Stimulated activated CD4-positive, alpha-beta T cell treated with anti-CD3 and anti-CD28 coated beads, Interleukin-4, amount 100 ng/mL, for 48 hours (primary cell): ENCODE measurements around the gene GRK7.

Source experiments
- DNase-seq, 2 donors: peaks; one replicate each; pipeline ENCODE4 v3.0.0-alpha.2; 2020; ENCODE audit warnings: low read depth in 2 of 2

The GRK7 gene, protein sequence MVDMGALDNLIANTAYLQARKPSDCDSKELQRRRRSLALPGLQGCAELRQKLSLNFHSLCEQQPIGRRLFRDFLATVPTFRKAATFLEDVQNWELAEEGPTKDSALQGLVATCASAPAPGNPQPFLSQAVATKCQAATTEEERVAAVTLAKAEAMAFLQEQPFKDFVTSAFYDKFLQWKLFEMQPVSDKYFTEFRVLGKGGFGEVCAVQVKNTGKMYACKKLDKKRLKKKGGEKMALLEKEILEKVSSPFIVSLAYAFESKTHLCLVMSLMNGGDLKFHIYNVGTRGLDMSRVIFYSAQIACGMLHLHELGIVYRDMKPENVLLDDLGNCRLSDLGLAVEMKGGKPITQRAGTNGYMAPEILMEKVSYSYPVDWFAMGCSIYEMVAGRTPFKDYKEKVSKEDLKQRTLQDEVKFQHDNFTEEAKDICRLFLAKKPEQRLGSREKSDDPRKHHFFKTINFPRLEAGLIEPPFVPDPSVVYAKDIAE (N-terminal part only)

DNA sequence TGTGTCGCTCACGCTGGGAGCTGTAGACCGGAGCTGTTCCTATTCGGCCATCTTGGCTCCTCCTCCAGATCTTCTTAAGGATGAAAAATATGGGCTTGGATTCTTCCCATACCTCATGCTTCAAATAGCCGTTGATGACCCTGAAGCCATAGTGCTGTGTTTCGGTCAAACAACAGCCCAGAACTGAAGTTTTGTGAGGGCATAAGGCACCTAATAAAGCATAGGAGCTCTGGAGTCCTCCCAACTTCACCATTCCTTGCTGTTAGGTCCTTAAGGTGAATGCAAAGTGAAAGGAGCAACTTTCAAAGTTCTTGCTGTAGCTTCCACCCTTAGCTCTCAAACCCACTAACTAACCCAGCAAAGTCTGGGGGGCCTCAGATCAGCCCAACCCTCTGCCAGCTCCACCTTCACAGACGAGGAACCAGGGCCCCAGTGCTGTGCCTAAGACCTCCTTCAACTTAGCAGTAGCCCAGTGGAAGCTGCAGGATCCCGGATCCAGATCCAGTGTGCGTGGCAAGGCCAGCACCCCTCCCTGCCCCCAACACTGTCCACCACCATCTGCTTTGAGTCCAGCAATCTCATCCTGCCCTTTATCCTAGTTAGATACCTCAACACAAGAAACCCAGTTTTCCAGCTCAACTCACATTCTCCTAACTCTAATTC, at the start of gene GRK7:
TSS of gene GRK7 (plus strand) at position 321 of the 663 bp plus-strand sequence. CDS start 14,877 bp downstream, outside the sequence.
- no peak for DNase-seq

DNA sequence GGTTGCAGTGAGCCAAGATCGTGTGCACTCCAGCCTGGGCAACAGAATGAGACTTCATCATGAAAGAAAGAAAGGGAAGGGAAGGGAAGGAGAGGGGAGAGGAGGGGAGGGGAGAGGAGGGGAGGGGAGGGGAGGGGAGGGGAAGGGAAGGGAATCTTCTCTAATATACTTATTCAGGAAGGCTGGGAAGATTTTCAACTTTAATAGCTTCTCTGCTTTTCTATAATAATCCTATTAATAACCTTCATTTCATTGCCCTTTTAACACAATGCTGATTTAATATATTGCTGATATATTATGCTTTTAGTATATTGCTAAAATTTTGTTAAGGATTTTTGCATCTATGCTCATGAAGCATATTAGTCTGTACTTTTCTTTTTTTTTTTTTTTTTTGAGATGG, 48.5 kb upstream of the GRK7 start:
- DNase-seq: no peak

DNA sequence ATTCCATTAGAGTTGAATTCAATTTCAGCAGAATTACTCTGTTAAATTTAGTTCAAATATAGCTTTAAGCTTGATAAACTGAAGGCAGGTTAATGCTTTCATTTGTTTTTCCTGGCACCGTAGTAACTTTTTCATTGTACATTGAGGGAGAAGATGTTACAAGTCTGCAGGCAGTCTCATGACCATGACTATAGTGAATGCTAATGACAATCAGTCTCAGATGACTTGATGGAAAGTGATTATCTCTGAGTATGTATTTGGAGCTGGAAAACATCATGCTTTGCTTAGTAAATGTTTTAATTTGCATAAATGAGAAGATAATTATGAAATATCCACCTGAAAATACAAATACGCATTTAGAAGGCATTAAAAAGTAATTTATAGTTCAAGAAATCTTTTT, 41.1 kb upstream of the GRK7 start:
- DNase-seq: no peak

DNA sequence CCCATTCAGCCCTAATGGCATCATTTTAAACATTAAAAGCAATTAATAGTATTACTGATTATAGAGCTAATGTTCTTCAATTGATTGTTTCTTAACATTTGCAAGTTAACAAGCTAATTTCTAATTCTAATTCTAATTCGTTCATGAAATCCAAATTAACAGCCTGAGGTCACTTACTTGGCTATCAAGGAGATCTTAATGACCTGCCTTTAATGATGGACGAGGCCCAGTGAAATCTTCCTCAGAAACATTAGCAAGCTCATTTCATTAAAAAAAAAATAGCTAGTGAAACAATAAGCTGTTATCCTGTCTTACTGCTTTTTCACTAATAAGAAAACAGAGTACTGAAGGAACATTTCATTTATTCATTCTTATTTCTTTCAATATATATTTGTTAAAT, 40.6 kb upstream of the GRK7 start:
- no peak for DNase-seq

DNA sequence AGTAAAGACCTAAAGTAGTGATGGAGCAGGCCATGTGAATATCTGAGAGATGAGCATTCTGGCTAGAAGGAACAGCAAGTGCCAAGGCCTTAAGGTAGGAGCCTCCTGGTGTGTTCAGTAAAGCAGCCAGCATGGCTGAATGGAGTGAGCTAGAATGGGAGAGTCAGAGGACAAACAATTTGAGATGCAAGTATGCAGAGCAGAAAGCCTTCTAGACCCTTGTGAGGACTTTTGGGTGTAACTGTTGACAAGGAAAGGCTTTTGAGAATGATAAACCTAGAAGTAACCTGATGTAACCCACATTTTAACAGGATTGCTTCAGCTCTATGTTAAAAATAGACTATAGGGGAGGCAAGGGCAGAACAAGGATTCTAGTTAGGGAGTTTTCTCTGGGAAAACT, 40.0 kb upstream of the GRK7 start:
- DNase-seq: no peak

DNA sequence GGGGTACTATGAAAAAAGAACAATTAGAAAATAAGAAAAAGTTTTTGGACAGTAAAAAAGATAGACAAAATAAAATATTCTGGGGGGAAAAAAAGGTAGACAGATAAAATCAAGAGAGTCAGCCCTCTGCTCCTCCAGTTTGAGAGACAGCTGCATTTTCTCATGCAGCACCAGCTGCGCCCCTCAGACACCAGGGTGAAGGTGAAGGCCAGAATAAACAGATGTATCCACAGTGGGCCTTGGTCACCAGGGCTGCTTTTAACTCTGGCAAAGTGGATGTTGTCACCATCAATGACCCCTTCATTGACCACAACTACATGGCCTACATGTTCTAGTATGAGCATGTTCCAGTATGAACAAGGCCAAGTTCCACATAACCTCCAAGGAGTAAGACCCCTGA, 39.0 kb upstream of the GRK7 start:
- DNase-seq: no peak

DNA sequence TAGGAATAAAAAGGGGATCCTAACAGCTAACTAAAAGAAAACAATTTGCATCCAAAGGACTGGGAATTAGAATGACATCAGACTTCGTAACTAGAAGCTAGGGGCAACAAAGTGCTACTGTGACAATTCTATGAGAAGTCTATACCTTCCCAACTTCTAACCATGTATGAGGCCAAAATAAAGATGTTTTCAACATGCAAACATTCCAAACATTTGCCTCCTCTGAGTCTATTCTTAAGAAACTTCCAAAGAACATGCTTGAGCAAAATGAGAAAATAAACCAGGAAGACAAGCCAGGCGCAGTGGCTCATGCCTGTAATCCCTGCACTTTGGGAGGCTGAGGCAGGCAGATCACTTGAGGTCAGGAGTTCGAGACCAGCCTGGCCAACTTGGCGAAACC, 38.2 kb upstream of the GRK7 start:
- DNase-seq: no peak

DNA sequence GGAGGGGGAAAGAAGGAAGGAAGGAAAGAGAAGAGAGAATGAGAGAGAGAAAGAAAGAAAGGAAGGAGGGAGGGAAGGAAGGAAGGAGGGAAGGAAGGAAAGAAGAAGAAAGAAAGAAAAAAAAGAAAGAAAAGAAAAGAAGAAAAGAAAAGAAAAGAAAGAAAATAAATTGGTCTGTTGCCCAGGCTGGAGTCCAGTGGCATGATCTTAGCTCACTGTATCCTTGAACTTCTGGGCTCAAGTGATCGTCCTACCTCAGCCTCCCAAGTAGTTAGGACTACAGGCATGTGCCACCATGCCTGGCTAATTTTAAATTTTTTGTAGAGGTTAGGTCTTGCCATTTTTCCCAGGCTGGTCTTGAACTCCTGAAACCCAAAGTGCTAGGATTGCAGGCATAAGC, 36.7 kb upstream of the GRK7 start:
- DNase-seq: no peak

DNA sequence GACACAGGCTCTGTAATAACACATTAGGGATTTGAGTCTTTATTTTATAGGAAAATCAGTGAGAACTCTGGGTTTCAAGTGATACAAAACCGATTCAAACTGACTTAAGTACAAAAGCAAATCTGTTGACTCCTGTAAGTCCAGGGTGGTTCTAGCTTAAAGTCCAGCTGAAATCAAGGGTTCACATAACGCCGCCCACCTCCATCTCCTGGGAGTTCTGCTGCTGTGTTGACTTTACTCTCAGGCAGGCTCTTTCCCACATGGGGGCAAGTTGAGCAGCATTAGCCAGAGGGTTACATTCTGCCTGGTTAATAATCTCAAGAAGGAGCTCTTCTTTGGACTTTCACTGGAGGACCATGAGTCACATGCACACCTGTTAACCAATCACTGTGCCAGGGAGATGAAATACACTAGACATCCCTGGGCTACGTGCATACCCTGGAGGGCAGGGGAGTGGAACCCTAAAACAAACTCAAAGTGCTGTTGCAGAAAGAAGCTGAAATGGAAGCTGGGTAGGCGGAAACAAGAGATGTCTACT, 34.8 kb upstream of the GRK7 start:
- DNase-seq: no peak

DNA sequence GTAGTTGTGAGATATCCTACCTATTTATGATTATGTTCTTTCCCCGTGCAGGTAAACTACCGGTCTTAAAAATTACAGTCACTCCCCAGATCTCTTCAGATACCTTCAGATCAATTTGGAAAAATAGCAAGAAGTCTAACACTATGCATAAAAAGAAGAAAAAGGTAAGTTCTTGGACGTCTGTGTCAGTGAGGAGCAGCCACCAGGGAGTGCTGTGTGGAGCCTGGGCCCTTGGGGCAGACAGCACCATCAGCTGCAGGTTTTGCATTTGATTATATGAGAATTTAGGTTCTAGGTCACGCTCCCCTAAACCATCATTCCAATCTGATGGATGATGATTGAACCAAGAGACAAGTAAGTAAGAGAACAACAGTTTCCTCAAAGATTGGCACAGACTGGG, 34.0 kb upstream of the GRK7 start:
- no peak for DNase-seq

DNA sequence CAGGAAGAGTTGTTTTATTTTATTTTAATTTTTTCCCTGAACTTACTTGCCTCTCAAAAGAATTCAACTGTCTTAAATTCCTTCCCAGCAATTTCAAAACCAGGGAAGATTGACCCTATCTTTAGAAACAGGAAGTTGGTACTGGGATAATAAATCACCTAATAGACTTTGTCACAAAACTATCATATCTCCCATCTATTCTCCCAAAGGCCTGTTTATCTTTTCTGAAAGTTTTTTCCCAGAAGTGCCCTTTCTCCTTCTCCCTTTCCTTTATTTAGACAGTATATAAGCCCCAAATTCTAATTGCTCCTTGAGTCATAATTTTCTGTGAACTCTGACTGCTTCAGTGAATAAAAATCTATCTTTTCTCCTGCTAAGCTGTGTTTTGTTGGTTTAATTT, 28.0 kb upstream of the GRK7 start:
- DNase-seq: no peak

DNA sequence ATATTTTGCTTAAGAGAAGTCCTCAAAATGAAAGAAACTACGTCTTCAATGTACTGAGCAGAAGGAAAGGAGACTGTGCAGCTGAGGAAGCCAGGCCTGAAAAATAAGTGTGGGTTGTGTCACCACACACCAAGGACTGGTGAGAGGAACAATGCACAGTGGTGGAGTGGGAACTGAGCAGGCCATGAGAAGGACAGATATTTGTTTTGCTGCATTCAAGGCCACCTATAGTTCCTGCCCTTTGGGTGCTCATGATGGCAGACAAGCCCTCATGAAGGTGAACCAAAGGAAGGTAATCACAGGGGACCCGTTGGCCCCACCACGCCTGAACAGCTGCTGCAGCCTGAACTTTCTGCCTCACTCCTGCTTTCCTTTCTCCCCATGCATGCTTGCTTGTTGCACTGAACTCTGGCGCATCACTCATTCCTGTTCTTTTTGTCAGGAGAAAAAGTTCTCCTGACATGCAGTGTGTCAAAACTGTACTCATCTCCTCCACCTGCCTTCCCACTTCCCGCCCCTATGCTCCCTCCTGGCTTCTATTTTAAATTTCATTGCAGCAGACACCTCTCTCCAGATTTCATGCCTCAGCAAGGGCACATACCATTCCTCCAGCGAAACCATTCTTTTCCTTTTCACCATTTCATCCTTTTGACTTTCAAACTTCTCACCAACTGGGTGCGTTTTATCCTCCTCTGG, 27.3 kb upstream of the GRK7 start:
- no peak for DNase-seq

DNA sequence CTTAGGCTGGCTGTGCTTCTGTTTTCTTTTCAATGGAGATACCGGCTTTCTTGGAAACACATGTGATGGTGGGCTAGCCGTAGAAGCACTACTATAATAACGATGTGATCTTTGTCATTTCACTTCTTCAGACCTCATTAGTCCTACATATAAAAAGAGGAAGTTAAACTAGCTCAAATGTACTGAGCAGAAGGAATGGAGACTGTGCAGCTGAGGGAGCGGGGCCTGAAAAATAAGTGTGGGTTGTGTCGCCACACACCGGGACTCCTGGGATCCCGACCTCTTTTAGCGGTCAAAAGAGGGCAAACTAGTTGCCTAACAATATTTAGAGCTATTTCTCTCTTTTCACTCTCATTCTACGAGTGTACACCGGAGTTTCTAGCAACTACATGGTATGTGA, 26.1 kb upstream of the GRK7 start:
- DNase-seq: no peak

DNA sequence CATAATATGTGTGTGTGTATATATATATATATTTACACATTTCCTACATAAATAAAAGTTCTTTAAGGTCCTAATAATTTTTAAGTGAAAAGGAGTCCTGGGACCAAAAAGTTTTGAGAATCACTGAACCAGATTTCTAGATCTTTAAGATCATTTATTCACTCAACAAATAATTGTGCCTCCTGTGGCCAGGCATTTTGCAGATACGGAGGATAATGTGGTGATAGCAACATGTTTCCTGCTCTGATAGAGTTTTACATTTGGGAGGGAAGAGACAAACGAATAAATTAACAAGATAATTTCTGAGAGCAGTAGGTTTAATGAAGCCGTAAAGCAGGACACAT, 25.6 kb upstream of the GRK7 start:
- DNase-seq: no peak

DNA sequence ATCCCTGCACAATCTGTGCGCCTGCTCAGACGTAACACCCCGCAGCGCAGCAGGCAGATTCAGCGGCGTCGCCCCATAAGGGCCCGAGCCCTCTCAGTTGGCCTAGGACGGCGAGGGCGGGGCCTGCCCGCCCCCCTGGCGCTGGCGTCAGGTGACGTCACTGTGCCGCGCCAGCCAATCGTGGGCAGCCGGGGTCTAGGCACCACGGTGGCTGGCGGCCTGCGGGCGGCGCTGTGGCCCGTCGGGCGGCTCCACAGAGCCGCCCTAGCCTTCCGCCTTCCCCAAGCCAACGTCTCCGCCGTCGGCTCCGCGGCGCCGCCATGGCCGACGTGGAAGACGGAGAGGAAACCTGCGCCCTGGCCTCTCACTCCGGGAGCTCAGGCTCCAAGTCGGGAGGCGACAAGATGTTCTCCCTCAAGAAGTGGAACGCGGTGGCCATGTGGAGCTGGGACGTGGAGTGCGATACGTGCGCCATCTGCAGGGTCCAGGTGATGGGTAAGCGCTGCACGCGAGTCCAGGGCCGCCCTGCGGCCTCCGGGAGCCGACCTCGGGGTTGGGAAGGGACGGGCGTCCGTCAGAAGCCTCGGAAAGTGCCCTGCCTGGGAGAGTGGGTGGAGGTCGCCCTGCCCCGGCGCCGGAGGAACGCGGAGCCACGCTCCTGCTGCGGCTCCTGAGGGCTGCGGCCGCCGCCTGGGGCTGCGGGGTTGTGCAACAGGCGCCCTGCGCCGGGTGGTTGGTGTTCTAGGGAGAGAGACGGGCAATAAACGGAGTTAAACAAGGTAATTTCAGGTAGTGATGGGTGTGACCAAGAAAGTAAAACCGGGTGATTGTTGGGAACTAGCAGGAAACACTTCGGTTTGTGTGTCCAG, 25.0 kb upstream of the GRK7 start, which contains the start of gene RNF7:
TSS of gene RNF7 (plus strand) at position 277 of the 869 bp plus-strand sequence. CDS start at position 321, 44 bp downstream.
- DNase-seq: peak; percentile 93 to 95

DNA sequence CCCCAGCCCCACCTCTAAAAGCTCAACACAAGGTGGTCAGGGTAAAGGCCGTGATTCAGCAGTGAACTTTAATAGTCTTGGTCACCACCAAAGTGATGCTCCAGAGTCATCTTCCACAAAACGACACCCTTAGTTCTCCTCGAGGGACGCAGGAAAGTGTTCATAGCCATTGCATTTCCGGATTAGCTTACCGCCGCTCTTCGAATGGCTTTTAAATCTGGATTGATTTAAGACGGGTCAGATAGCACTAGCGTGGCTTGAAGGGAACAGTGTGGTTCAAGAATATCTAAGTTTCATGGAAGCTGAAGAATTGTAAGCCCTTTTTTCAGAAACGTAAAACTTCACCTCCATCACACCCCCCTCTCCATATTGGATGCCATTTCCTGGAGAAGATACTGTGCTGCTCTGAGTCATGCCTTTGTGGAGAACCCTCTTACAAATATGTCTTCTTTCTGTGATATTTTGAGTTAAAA, 24.3 kb upstream of the GRK7 start:
- no peak for DNase-seq

DNA sequence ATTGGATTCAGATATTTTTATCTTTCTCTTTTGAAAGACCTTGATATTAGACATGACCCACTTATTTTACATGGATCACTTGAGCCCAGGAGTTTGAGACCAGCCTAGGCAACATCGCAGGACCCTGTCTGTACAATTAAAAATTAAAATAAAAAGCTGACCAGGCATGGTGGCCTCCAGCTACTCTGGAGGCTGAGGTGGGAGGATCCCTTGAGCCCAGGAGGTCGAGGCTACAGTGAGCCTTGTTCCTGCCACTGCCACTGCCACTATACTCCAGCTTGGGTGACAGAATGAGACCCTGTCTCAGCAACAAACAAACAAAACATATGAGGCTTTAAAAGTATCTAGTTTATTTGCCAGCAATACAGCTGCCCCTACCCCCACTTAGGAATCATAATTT, 23.5 kb upstream of the GRK7 start:
- no peak for DNase-seq

DNA sequence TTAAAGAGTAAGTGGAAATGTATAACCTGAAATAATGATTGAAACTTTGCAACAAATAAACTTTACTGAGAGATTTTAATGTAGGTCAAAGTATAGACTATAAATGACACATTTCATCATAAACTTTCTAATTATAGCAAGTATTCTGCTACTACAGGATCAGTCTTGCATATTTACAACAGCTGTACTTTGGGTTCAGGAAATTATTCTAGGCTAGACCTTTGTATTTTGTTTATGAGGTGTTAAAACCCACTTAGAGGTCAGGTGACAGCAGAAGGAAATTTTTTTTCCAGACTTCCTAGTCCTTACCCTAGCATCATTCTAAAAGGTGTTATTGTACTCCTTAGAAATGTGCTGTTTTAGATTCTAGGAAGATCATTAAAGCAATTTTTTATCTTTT, 22.9 kb upstream of the GRK7 start:
- DNase-seq: no peak

DNA sequence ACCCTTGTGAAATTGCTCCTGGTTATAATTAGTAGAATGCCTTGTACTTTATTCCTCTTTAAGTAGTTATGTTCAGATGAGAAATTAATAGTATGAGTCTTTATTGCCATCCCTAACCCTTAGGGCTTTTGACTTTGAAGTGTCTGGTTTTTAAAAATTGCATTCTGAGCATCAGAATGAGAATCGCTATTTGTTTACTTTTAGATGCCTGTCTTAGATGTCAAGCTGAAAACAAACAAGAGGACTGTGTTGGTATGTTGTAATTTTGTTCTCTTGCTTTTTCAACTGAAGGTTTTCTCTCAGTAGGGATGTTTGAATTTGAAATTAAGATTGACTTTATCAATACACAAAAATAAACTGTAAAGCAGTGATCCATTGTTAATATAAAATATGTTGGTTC, 19.9 kb upstream of the GRK7 start:
- DNase-seq: no peak

DNA sequence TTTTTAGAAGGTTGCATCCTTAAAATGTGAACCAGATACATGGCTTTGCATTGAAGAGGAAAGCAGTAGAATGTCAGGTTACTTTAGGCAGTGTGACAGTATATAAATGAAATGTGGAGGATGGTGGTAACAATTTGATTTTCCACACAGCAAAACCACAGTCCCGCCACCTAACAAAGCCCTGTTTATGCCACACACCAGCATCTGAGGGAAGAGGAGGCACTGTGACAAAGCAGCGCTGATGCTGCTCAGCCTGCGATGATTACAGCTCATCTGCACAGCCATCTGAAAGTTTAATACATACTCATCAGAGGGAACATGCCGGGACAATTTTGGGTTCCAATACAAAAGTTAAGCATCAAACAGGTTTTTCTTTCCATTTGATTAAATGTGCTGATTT, 16.2 kb upstream of the GRK7 start:
- no peak for DNase-seq

DNA sequence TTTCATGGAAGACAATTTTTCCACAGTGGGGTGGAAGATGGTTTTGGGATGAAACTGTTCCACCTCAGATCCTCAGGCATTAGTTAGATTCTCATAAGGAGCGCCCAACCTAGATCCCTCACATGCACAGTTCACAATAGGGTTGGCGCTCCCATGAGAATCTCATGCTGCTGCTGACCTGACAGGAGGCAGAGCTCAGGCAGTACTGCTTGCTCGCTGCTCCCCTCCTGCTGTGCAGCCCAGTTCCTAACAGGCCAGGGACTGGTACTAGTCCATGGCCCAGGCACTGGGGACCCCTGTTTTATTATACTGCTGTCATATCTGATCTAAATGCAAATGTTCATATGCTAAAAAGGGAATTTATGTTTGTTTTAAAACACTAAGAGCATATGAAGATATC, 9.8 kb upstream of the GRK7 start:
- DNase-seq: no peak
